ENCODE data around the gene GATAD2A. TPM values are rescaled to one million over a fixed set of nuclear protein-coding genes. Genes with fewer than 3 reads are reported as not detected.

Gene GATAD2A
- total RNA-seq, 4 donors from 2014 or later: 45.6 to 102 (median 65.7) TPM

GRCh38 chr19:19480688-19481087 is 75.2 kb downstream of the GATAD2A start:
- H3K4me1 ChIP-seq: peaks cover 3 to 20% (median 14%) of the 10 kb centered on the region in 4 donors
- no peaks in the 10 kb centered on the region for H3K36me3 ChIP-seq
- no peak for DNase-seq
- no peak overlapping the region for H3K27ac ChIP-seq
- H3K27me3 ChIP-seq: no peaks in the 10 kb centered on the region
- TF ChIP-seq CTCF (IDR thresholded peaks at IDR 0.05) (no peak), POLR2AphosphoS5 (IDR thresholded peaks at IDR 0.05) (no peak), EP300 (IDR thresholded peaks at IDR 0.05; ENCODE audit: low read depth) (no peak), POLR2A (IDR thresholded peaks at IDR 0.05) (no peak)
- intact Hi-C loops (cut with DNase I; ENCODE audit: low total_unique reads) (no loop called here), in situ Hi-C loops (cut with MboI; ENCODE audit: low pct_ligation_motif_present in 1 of 4, low pct_unique_long_range_greater_than_20kb in 1 of 4, low sequenced_read_pairs in 3 of 4) (loop anchor here in 3 of 4 donors (25.0 kb wide), 2 partner anchors 118 to 293 kb away; partner anchors contain the start of genes BORCS8 (in 1 of the 3) and RFXANK (in 1 of the 3))
- H3K9me3 ChIP-seq: no peaks in the 10 kb centered on the region
- H3K4me3 ChIP-seq: no peak overlapping the region
- 63 to 80% methylated on average over 1 to 5 of the region's 5 CpGs for WGBS, 2 donors (ENCODE audit: low coverage in 1 of 2)

- Histone ChIP-seq H3K27ac (no peak overlapping the region), H3K9me3 (no peaks in the 10 kb centered on the region), H3K4me3 (no peak overlapping the region), H3K36me3 (no peaks in the 10 kb centered on the region), H3K27me3 (no peaks in the 10 kb centered on the region), H3K4me1 (peaks cover 2 to 27% (median 22%) of the 10 kb centered on the region in 4 donors)
- in situ Hi-C loops (cut with MboI; ENCODE audit: low pct_ligation_motif_present in 1 of 4, low pct_unique_long_range_greater_than_20kb in 1 of 4, low sequenced_read_pairs in 3 of 4): loop anchor here in 3 of 4 donors (25.0 kb wide), 2 partner anchors 121 to 296 kb away; partner anchors contain the start of genes BORCS8 (in 1 of the 3) and RFXANK (in 1 of the 3)
- WGBS, 2 donors (ENCODE audit: low coverage in 1 of 2): 86% methylated on average over 19 of the region's 19 CpGs; no CpG with 5 or more reads in 1 of the 2 donors
- TF ChIP-seq CTCF (IDR thresholded peaks at IDR 0.05): no peak
- no peak for TF ChIP-seq EP300 (IDR thresholded peaks at IDR 0.05; ENCODE audit: low read depth)
- TF ChIP-seq POLR2AphosphoS5 (IDR thresholded peaks at IDR 0.05): no peak
- TF ChIP-seq POLR2A (IDR thresholded peaks at IDR 0.05): no peak
- DNase-seq: no peak
- intact Hi-C loops (cut with DNase I; ENCODE audit: low total_unique reads): no loop called here
Observed at GRCh38 chr19:19482809-19483596, 77.5 kb downstream of the GATAD2A start.

- Histone ChIP-seq H3K9me3 (no peaks in the 10 kb centered on the region), H3K27me3 (no peaks in the 10 kb centered on the region), H3K36me3 (no peaks in the 10 kb centered on the region), H3K4me1 (peaks cover 15 to 45% (median 41%) of the 10 kb centered on the region in 4 donors), H3K27ac (no peak overlapping the region), H3K4me3 (no peak overlapping the region)
- no peak for DNase-seq
- in situ Hi-C loops (cut with MboI; ENCODE audit: low pct_ligation_motif_present in 1 of 4, low pct_unique_long_range_greater_than_20kb in 1 of 4, low sequenced_read_pairs in 3 of 4) (loop anchor here in 3 of 4 donors (25.0 kb wide), 2 partner anchors 123 to 298 kb away; partner anchors contain the start of genes BORCS8 (in 1 of the 3) and RFXANK (in 1 of the 3)), intact Hi-C loops (cut with DNase I; ENCODE audit: low total_unique reads) (loop anchor here (2.0 kb wide), 1 partner anchor 117 kb away; no protein-coding TSS in a partner anchor)
- TF ChIP-seq CTCF (IDR thresholded peaks at IDR 0.05): no peak
- TF ChIP-seq EP300 (IDR thresholded peaks at IDR 0.05; ENCODE audit: low read depth): no peak
- TF ChIP-seq POLR2AphosphoS5 (IDR thresholded peaks at IDR 0.05): no peak
- TF ChIP-seq POLR2A (IDR thresholded peaks at IDR 0.05): no peak
- 76% methylated on average over 15 of the region's 15 CpGs; no CpG with 5 or more reads in 1 of the 2 donors for WGBS, 2 donors (ENCODE audit: low coverage in 1 of 2)
Observed at GRCh38 chr19:19485161-19485997, 79.9 kb downstream of the GATAD2A start.

- Histone ChIP-seq H3K4me1 (peaks cover 15 to 49% (median 42%) of the 10 kb centered on the region in 4 donors), H3K27ac (no peak overlapping the region), H3K4me3 (no peak overlapping the region), H3K27me3 (no peaks in the 10 kb centered on the region), H3K9me3 (no peaks in the 10 kb centered on the region), H3K36me3 (no peaks in the 10 kb centered on the region)
- in situ Hi-C loops (cut with MboI; ENCODE audit: low pct_ligation_motif_present in 1 of 4, low pct_unique_long_range_greater_than_20kb in 1 of 4, low sequenced_read_pairs in 3 of 4) (loop anchor here in 3 of 4 donors (25.0 kb wide), 2 partner anchors 124 to 299 kb away; partner anchors contain the start of genes BORCS8 (in 1 of the 3) and RFXANK (in 1 of the 3)), intact Hi-C loops (cut with DNase I; ENCODE audit: low total_unique reads) (loop anchor here (2.0 kb wide), 1 partner anchor 117 kb away; no protein-coding TSS in a partner anchor)
- DNase-seq: no peak
- 97% methylated on average over 5 of the region's 5 CpGs; no CpG with 5 or more reads in 1 of the 2 donors for WGBS, 2 donors (ENCODE audit: low coverage in 1 of 2)
- TF ChIP-seq POLR2AphosphoS5 (IDR thresholded peaks at IDR 0.05) (no peak), CTCF (IDR thresholded peaks at IDR 0.05) (no peak), EP300 (IDR thresholded peaks at IDR 0.05; ENCODE audit: low read depth) (no peak), POLR2A (IDR thresholded peaks at IDR 0.05) (no peak)
Observed at GRCh38 chr19:19485998-19486290, 80.5 kb downstream of the GATAD2A start.

All from transverse colon (tissue), 4 donors.